Mammary epithelial cell (primary cell): ENCODE data around the gene LMBR1.
"Not testable (repeated sequence)": the region's sequence is repeated elsewhere in the genome, so short reads cannot be mapped to it uniquely, and the experiment has no call there.

ENCODE experiments used
- CTCF ChIP-seq, 2 donors: IDR thresholded peaks in 1 of 2; conservative IDR thresholded peaks in 1 of 2; 2 replicates each; pipeline ENCODE4 v1.5.1; 2011 to 2012; ENCODE audit warnings: inconsistent platforms in 2 of 2, low read length in 2 of 2, mild to moderate bottlenecking in 2 of 2, control low read depth in 1 of 2, low read depth in 1 of 2; ENCODE audit not compliant: insufficient read depth in 1 of 2; ENCODE audit errors: extremely low read depth in 1 of 2
- EZH2 ChIP-seq: IDR thresholded peaks from 2 replicates; pipeline ENCODE4 v1.6.1; 2012; ENCODE audit warnings: low read length, inconsistent platforms, borderline replicate concordance

GRCh38 chr7:156843582-156843981, 49.4 kb downstream of the LMBR1 start:
- TF ChIP-seq CTCF (conservative IDR thresholded peaks at IDR 0.05 in 1 of 2, IDR thresholded peaks at IDR 0.05 in 1 of 2; ENCODE audit: extremely low read depth in 1 of 2, insufficient read depth in 1 of 2, low read depth in 1 of 2, low read length in 2 of 2); EZH2: not testable (repeated sequence)
